Effector memory CD8-positive, alpha-beta T cell (primary cell): ENCODE results near the gene ERBB2.
A peak's percentile ranks its signal among the peaks of the same experiment; 100 is the strongest.

Experiments used
- ATAC-seq: fragments of 150-1000 bp; cut with Tn5 transposase; replicated peaks from 2 replicates; pipeline ENCODE4 v1.10.0; 2021; ENCODE audit warnings: mild to moderate bottlenecking, moderate library complexity
- DNase-seq, 3 experiments: peaks; one replicate each; pipeline ENCODE4 v3.0.0; 2021
- H3K27ac Mint-ChIP-seq, 2 donors: one replicate each; pipeline ENCODE4 v1.8.0; 2022; ENCODE audit warnings: mild to moderate bottlenecking in 2 of 2, mixed read lengths in 2 of 2, moderate library complexity in 2 of 2
- H3K27me3 Mint-ChIP-seq, 2 donors: one replicate each; pipeline ENCODE4 v1.8.0; 2022; ENCODE audit warnings: mixed read lengths in 2 of 2
- H3K36me3 Mint-ChIP-seq: one replicate; pipeline ENCODE4 v1.8.0; 2022; ENCODE audit warnings: mild to moderate bottlenecking, moderate library complexity, mixed read lengths; ENCODE audit not compliant: insufficient read depth
- H3K4me1 Mint-ChIP-seq, 2 donors: one replicate each; pipeline ENCODE4 v1.8.0; 2022; ENCODE audit warnings: low read depth in 2 of 2, mixed read lengths in 2 of 2
- H3K4me3 Mint-ChIP-seq, 2 donors: one replicate each; pipeline ENCODE4 v1.8.0; 2022; ENCODE audit warnings: mild to moderate bottlenecking in 2 of 2, mixed read lengths in 2 of 2, moderate library complexity in 2 of 2
- H3K9me3 Mint-ChIP-seq, 2 donors: one replicate each; pipeline ENCODE4 v1.8.0; 2022; ENCODE audit warnings: mixed read lengths in 2 of 2

ERBB2 gene

DNA sequence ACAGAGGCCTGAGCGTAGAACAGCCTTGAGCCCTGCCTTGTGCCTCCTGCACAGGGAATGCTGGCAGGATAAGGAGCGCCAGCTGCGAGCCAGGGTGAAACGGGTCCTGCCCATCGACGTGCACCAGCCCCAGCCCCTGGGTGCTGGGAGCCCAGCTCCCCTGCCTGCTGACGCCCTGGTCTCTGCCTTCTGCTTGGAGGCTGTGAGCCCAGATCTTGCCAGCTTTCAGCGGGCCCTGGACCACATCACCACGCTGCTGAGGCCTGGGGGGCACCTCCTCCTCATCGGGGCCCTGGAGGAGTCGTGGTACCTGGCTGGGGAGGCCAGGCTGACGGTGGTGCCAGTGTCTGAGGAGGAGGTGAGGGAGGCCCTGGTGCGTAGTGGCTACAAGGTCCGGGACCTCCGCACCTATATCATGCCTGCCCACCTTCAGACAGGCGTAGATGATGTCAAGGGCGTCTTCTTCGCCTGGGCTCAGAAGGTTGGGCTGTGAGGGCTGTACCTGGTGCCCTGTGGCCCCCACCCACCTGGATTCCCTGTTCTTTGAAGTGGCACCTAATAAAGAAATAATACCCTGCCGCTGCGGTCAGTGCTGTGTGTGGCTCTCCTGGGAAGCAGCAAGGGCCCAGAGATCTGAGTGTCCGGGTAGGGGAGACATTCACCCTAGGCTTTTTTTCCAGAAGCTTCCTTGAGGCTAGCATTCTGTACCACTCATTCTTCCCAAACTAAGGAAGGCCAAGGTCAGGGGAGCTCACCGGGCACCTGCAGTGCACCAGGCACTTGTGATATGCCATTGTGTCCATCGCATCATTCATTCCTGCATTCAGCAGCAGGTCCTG lies 29.7 kb upstream of the ERBB2 start:
- Mint-ChIP-seq H3K4me3 (no peak overlapping the region), H3K27me3 (peaks cover 10 to 44% of the 10 kb centered on the region in 2 donors), H3K4me1 (peaks cover 11 to 19% of the 10 kb centered on the region in 2 donors), H3K9me3 (no peaks in the 10 kb centered on the region), H3K36me3 (peaks cover 3% of the 10 kb centered on the region), H3K27ac (no peak overlapping the region)
- ATAC-seq, result no peak
- no peak for DNase-seq

DNA sequence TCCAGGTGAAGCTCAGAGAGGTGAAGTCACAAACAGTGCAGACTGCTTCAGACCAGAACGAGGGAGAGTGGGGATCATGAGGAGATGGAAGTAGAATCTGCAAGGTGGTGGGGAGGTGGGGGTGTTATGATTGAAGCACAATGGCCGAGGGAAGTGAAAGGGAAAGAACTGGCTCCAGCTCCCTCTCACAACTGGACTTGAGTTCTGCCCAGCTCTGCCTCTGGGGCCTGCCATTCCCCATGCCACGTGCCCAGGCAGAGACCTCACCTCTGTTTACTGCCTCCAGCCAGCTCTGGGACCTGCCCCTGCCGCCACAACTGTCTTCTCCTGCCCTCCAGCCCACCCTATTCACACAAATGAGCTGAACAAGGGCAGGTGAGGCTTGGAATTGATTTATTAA lies 29.1 kb upstream of the ERBB2 start:
- Mint-ChIP-seq H3K9me3 (no peaks in the 10 kb centered on the region), H3K4me1 (peaks cover 17 to 23% of the 10 kb centered on the region in 2 donors), H3K27me3 (peaks cover 10 to 44% of the 10 kb centered on the region in 2 donors), H3K36me3 (peaks cover 3% of the 10 kb centered on the region), H3K27ac (no peak overlapping the region), H3K4me3 (no peak overlapping the region)
- DNase-seq (no peak), ATAC-seq (no peak)

GRCh38 chr17:39671651-39672521 lies 28.0 kb upstream of the ERBB2 start:
- no peak for ATAC-seq
- Mint-ChIP-seq H3K4me3 (no peak overlapping the region), H3K36me3 (peaks cover 3% of the 10 kb centered on the region), H3K9me3 (no peaks in the 10 kb centered on the region), H3K27ac (no peak overlapping the region), H3K4me1 (peaks cover 29 to 31% of the 10 kb centered on the region in 2 donors), H3K27me3 (peaks cover 5 to 33% of the 10 kb centered on the region in 2 donors)
- DNase-seq, result no peak

DNA sequence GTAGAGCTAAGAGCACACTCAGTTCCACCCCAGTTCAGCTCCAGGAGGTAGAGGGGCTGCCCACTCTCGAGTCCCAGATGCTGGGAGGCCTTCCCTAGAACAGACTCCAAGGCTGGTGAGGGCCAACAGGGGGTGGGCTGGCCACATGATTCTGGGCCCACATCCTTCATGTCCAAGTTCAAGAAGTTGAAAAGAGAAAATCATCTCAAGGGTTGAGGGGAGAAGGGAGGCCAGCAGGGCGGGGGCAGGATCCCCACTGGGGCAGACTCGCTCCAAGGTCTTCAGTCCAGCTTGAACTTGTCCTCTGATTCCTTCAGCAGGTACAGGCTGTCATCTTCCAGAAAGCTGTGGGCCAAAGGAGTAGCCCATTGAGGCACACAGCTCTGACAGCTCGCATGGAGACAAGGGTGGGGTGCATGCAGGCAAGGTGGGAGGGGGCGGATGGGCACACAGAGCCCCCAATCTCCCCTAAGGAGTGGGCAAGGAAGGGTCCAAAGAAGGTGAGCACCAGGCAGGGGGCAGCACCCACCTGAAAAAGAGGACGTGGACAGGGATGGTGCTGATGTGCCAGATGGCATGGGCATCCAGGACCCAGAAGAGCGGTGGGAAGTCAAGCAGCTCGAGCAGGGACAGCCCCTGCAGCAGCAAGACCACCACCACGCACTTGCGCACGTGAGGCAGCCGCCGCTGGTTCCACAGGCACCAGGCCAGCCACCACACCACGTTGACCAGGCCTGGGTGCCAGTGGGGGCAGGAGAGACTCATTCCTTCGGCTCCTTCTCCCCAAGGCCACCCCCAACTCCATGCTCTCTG lies 27.1 kb upstream of the ERBB2 start:
- DNase-seq, result no peak
- no peaks in the 10 kb centered on the region for H3K9me3 Mint-ChIP-seq
- peaks cover 3% of the 10 kb centered on the region for H3K36me3 Mint-ChIP-seq
- no peak for ATAC-seq
- no peak overlapping the region for H3K4me3 Mint-ChIP-seq
- peaks cover 5 to 29% of the 10 kb centered on the region in 2 donors for H3K27me3 Mint-ChIP-seq
- no peak overlapping the region for H3K27ac Mint-ChIP-seq
- peaks cover 37 to 38% of the 10 kb centered on the region in 2 donors for H3K4me1 Mint-ChIP-seq

DNA sequence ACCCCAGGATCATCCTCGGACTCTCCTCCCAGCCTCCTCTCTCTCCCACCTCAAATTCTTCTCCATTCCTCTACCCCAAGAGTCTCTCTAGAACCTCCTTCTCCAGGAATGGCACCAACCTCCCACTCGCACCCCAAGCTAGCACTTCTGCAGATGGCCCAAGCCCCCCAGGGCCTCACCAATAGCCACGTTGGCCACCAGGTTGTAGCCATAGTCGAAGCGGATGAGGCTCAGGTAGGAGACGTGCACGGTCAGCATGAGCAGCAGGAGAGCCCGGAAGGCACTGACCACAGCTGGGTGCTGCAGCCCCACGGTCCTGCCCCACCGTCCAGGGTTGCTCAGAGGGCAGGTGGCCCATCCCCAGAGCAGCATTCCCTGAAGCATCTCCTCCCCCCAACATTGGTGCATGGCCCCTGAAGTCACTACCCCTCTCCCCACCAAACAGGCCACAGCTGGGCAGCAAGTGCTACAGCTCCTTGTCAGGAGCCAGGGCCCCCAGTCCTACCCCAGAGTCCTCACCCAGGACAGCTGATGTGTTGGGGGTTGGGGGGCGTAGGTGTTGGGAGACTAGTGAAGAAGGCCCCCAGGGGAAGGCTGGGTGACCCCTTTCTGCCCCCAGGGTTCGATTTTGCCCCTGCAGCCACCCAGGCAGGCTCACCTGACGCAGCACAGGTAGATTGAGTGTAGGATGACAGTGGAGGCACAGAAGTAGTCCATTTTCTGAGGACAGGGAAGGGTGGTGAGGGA lies 26.4 kb upstream of the ERBB2 start:
- Mint-ChIP-seq H3K27me3 (peaks cover 3 to 24% of the 10 kb centered on the region in 2 donors), H3K4me3 (no peak overlapping the region), H3K36me3 (peaks cover 1% of the 10 kb centered on the region), H3K27ac (no peak overlapping the region), H3K9me3 (no peaks in the 10 kb centered on the region), H3K4me1 (peaks cover 34 to 43% of the 10 kb centered on the region in 2 donors)
- DNase-seq, result no peak
- no peak for ATAC-seq

- no peaks in the 10 kb centered on the region for H3K9me3 Mint-ChIP-seq
- H3K27me3 Mint-ChIP-seq, result peaks cover 0 to 18% of the 10 kb centered on the region in 2 donors
- H3K36me3 Mint-ChIP-seq, result no peaks in the 10 kb centered on the region
- no peak for ATAC-seq
- DNase-seq, result no peak
- peaks cover 38 to 47% of the 10 kb centered on the region in 2 donors for H3K4me1 Mint-ChIP-seq
- H3K27ac Mint-ChIP-seq, result no peak overlapping the region
- no peak overlapping the region for H3K4me3 Mint-ChIP-seq
Observed at GRCh38 chr17:39674179-39674578, 25.7 kb upstream of the ERBB2 start.

- H3K4me1 Mint-ChIP-seq, result peaks cover 44 to 53% of the 10 kb centered on the region in 2 donors
- no peak for ATAC-seq
- H3K27ac Mint-ChIP-seq, result peak overlapping the region in 1 of 2 donors; percentile 98
- peaks cover 0 to 13% of the 10 kb centered on the region in 2 donors for H3K27me3 Mint-ChIP-seq
- H3K36me3 Mint-ChIP-seq, result no peaks in the 10 kb centered on the region
- no peaks in the 10 kb centered on the region for H3K9me3 Mint-ChIP-seq
- H3K4me3 Mint-ChIP-seq, result peak overlapping the region; percentile 5 to 57
- no peak for DNase-seq
Observed at GRCh38 chr17:39674702-39675389, 25.0 kb upstream of the ERBB2 start.

DNA sequence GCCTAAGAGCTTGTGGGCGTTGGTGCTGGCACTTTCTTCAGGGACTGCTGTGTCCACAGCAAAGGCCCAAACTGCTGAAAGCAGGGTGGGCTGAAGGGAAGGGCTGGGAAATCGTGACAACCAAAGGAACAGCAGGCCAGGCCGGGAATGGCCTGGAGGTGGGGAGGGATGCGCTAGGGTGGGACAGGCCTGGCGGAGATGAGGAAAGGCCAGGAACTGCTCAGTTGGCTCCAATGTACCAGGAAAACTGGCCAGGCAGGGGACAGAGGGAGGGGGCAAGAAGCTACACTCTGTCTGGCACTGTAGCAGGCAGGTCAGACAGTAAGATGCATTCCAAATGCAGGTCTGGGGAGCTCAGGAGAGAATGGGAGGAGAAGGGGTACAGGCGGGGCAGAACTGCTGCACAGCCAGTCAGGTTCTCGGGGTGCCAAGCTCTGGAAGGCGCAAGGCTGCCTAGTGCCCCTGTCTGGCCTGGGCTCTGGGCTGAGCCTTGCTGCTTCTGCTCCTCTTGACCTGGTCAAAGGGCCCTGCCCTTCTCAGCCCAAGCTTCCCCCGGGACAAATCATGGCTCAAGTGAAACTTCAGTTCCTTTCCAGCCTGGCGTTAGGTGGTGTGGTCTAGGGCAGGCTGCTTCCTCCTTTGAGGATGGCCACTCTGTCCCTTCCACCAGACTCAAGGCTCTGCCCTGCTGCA lies 24.3 kb upstream of the ERBB2 start:
- Mint-ChIP-seq H3K4me3 (peak overlapping the region; percentile 57 to 58), H3K4me1 (peaks cover 51 to 60% of the 10 kb centered on the region in 2 donors), H3K27ac (peak overlapping the region; percentile 95 to 98), H3K9me3 (no peaks in the 10 kb centered on the region), H3K27me3 (peaks cover 0 to 8% of the 10 kb centered on the region in 2 donors), H3K36me3 (no peaks in the 10 kb centered on the region)
- ATAC-seq, result no peak
- no peak for DNase-seq

- ATAC-seq, result peak; percentile 89
- Mint-ChIP-seq H3K4me1 (peaks cover 59 to 63% of the 10 kb centered on the region in 2 donors), H3K4me3 (peak overlapping the region; percentile 57 to 58), H3K9me3 (no peaks in the 10 kb centered on the region), H3K27ac (peak overlapping the region; percentile 95 to 98), H3K36me3 (peaks cover 3% of the 10 kb centered on the region), H3K27me3 (peaks cover 0 to 7% of the 10 kb centered on the region in 2 donors)
- peak; percentile 47 to 59 (median 55) for DNase-seq
Observed at GRCh38 chr17:39676198-39676819, 23.6 kb upstream of the ERBB2 start.

DNA sequence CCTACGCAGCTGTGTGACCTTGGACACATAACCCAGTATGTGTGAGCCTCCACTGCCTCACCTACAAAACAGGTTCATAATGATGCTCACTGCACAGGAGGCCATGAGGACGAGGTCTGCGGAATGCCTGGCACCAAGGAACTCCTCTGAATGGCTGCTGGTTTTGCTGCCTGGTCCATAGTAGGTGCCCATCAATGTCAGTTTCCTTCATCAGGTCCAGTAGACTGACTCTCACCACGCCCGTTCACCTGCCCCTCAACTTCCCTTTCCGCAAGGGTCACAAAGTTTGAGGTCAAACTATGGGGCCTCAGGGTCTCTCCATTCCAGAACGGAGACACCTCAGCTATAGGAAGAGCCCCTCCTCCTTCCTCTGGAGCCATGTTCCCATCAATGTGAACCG lies 22.8 kb upstream of the ERBB2 start:
- peak overlapping the region; percentile 95 to 98 for H3K27ac Mint-ChIP-seq
- H3K4me1 Mint-ChIP-seq, result peaks cover 59 to 60% of the 10 kb centered on the region in 2 donors
- H3K27me3 Mint-ChIP-seq, result peaks cover 0 to 2% of the 10 kb centered on the region in 2 donors
- H3K36me3 Mint-ChIP-seq, result peaks cover 4% of the 10 kb centered on the region
- no peaks in the 10 kb centered on the region for H3K9me3 Mint-ChIP-seq
- peak overlapping the region; percentile 57 to 58 for H3K4me3 Mint-ChIP-seq
- ATAC-seq (no peak), DNase-seq (no peak)

GRCh38 chr17:39677542-39678339 lies 22.1 kb upstream of the ERBB2 start:
- DNase-seq, result no peak
- no peaks in the 10 kb centered on the region for H3K27me3 Mint-ChIP-seq
- H3K4me1 Mint-ChIP-seq, result peaks cover 59 to 60% of the 10 kb centered on the region in 2 donors
- ATAC-seq, result no peak
- H3K27ac Mint-ChIP-seq, result peak overlapping the region; percentile 95 to 98
- H3K4me3 Mint-ChIP-seq, result peak overlapping the region; percentile 57 to 58
- peaks cover 4% of the 10 kb centered on the region for H3K36me3 Mint-ChIP-seq
- no peaks in the 10 kb centered on the region for H3K9me3 Mint-ChIP-seq
